ENCODE results near the gene FBN1.

GRCh38 chr15:48388910-48389309, 256.6 kb downstream of the FBN1 start:
- TF ChIP-seq YY1 (IDR thresholded peaks at IDR 0.05; ENCODE audit: insufficient read depth, insufficient read length) (no peak), SUZ12 (IDR thresholded peaks at IDR 0.05; ENCODE audit: extremely low read depth, insufficient read depth, insufficient read length) (no peak), ZNF274 (IDR thresholded peaks at IDR 0.05; ENCODE audit: low read depth, low read length) (no peak)
